ENCODE measurements around the gene PRKRIP1. TPM values are rescaled to one million over a fixed set of nuclear protein-coding genes. Genes with fewer than 3 reads are reported as not detected.
"Not testable (repeated sequence)": the region's sequence is repeated elsewhere in the genome, so short reads cannot be mapped to it uniquely, and the experiment has no call there.

The PRKRIP1 gene
- polyA plus RNA-seq, 4 donors, result 28.0 to 46.0 (median 33.4) TPM

DNA sequence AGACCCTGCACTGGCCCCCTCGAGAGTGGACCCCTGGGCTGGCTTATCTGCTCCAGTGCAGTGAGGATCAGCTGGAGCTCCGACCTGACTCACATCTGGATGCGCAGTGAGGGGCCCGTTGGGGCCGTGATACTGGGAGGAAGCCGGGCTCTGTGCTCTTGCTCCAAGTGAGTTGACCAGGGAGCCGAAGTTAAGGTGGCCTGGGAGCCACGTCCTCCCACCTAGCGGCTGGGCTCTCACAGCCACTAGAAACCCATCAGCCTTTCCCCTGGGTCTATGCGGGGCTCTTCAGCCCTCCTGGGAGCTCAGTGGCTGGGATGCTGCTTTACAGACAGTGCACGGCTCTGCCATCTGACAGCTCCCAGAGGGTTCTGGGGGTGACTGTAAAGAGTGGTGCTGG is 59.4 kb downstream of the PRKRIP1 start:
- DNase-seq (ENCODE audit: low read depth in 4 of 4, low spot score in 3 of 4), result no peak

DNA sequence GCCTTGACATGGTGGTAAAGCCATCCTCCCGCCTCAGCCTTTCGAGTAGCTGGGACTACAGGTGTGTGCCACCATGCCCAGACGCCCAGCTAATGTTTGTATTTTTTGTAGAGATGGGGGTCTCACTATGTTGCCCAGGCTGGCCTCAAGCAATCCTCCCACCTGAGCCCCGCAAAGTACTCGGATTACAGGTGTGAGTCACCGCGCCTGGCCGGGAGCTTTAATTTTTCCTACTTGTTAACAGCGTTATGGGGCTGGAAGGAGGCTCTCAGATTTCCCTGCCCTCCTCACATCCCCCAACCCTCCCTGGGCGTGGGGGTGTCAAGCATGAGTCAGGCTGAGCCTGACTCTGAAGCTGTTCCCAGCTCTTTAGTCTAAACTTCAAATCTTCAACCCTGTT is 60.2 kb downstream of the PRKRIP1 start:
- DNase-seq (ENCODE audit: low read depth in 4 of 4, low spot score in 3 of 4), result no peak

DNA sequence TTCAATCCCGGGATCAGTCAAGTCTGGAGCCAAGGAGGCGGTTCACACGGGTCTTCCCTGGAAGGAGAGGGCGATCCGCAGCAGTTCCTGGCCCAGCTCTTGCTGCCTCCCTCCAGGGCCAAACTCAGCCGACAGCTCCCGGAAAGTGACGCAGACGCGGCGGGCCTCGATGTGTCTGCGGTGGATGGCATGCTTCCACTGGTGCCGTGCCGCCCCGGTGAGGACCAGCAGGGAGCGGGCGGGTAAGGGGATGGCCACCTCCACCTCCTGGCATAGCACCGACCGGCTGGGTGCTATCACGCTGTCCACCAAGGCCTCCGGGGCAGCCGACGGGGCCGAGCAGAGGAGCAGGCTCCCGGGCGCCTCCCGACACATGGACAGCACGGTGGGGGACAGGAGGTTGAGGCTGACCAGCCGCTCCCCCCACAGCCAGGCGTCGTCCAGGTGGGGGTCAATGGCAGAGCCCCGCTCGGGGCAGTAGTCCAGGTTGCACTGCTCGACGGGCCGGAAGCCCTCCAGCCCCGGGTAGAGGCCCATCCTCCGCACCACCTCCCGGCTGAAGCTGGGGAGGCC is 61.3 kb downstream of the PRKRIP1 start:
- DNase-seq (ENCODE audit: low read depth in 4 of 4, low spot score in 3 of 4), result no peak

DNA sequence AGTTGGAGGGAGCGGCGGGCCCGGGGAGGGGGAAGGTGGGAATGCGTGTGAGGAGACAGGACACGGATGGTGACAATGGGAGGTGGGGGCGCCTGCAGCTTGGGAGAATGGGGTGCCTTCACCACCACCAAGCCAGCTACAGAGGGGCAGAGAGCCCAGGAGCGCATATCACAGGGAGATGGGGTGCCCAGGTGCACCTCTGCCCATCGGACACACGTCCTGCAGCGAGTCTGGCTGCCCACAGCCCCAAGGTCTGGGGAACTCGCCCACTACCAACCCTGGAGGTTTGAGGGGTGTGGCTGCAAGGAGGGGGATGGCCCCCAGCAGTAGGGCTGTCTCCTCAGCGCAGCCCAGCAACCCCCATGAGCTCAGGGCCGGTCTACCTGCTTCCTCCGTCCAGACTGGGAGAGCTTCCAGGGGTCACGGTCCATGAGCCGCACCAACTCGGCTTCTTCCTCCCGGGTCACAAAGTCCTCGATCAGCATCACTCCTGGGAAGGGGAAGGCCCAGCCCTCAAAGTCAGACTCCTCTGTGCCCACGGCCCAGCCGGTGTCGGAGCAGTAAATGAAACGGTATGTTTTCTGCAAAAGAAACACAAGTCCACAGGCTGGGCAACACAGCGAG is 63.2 kb downstream of the PRKRIP1 start:
- no peak for DNase-seq (ENCODE audit: low read depth in 4 of 4, low spot score in 3 of 4)

DNA sequence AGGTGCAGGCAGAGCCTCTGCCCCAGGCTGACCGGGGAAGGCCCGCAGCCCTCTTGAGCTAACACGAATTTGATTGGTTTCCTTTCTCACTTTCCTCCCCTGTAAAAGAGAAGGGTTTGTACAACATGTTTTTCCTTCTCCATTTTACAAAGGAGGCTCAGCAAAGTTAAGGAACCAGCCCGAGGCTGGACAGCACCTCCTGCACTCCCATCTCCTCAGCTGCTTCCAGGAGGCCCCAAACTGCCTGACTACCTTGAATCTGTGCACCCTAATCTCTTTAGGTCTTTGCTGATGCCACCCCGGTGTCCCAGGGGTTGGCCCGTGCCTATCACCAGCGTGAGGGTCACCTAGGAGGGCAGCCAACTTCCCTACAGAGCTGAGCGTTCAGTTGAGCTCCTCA is 64.3 kb downstream of the PRKRIP1 start:
- no peak for DNase-seq (ENCODE audit: low read depth in 4 of 4, low spot score in 3 of 4)

DNA sequence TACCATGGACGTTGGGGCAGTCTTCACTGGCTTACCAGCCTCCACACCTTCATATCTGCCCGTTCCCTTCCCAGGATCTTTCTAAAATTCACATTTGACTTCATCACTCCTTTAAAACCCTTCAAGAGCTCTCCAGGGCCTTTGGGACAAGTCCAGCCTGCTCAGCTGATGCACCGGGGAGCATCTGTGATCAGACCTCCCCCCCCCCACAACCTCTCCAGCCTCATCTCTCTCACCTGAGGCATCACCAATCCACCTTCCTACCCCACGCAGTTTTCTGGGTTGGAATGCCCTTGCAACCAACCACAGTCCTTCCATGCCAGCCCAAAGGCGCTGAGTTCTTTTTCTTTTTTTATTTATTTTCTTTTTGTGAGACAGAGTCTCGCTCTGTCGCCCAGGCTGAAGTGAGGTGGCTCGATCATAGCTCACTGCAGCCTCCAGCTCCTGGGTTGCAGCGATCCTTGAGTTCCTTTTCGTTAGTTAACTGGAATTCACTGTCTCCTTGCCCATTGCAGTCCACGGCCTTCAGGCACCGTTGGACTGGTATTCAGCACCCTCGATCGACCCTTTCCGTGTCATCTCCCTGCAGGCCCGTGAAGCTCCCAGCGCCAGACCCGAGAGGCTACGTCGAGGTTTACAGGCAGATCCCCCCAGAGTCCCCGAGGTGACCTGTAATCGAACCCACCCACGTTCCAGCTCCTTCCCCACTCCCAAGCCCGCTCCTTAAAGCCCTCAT is 67.8 kb downstream of the PRKRIP1 start:
- DNase-seq (ENCODE audit: low read depth in 4 of 4, low spot score in 3 of 4), result no peak

DNA sequence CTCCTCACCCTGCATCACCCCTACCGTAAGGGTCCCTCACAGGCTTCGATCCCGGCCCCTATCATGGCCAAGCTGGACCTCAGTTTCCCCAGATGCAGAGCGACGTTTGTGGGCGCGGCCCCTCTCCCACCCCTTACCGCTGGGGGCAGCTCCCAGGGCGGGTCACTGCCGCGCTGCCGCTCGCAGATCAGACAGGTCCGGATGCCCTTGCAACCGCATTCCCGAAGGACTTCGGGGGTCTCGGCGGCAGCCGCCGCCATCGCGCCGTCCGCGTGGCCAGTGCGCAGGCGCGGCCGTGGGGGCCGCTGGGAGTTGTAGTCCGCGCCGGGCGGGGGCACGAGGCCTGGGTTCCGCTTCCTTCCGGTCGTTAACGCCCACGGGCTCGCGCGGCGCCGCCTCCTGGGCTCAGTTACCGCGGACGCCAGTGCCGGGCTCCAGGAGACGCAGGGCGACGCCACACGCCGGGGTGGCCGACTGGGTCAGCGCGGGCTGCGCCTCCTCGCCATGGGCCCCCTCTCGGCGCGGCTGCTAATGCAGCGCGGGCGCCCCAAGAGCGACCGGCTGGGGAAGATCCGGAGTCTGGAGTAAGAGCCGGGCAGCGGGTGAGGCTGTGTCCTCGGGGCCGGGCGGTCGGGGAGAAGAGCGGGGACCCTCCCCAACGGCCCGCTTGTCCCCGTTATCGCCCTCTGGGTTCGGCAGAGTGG is 68.6 kb downstream of the PRKRIP1 start, which contains the start of the genes ALKBH4 and LRWD1:
Gene ALKBH4, minus strand, starts transcription at position 287 of the 704 bp plus-strand sequence. Its CDS starts 27 bp downstream, at position 260.
Gene LRWD1, plus strand, starts transcription at position 408 of the 704 bp plus-strand sequence. Its CDS starts 97 bp downstream, at position 505.
- DNase-seq (ENCODE audit: low read depth in 4 of 4, low spot score in 3 of 4), result peak; percentile 71 to 78 (median 75)

DNA sequence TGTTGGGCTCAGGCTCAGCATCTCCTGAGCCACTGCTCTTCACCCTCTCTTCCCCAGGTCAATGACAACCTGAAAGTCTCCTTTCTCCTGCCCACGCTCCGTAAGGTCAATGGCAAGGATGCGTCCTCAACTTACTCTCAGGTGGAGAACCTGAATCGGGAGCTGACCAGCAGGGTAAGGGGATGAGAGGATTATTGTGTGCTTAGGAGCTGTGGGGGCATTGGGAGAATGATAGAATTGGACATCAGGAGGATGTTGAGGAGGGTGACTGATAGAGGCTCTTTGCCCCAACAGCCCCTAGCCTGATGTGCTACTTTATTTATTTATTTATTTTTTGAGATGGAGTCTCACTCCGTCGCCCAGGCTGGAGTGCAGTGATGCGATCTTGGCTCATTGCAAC is 69.9 kb downstream of the PRKRIP1 start:
- no peak for DNase-seq (ENCODE audit: low read depth in 4 of 4, low spot score in 3 of 4)

DNA sequence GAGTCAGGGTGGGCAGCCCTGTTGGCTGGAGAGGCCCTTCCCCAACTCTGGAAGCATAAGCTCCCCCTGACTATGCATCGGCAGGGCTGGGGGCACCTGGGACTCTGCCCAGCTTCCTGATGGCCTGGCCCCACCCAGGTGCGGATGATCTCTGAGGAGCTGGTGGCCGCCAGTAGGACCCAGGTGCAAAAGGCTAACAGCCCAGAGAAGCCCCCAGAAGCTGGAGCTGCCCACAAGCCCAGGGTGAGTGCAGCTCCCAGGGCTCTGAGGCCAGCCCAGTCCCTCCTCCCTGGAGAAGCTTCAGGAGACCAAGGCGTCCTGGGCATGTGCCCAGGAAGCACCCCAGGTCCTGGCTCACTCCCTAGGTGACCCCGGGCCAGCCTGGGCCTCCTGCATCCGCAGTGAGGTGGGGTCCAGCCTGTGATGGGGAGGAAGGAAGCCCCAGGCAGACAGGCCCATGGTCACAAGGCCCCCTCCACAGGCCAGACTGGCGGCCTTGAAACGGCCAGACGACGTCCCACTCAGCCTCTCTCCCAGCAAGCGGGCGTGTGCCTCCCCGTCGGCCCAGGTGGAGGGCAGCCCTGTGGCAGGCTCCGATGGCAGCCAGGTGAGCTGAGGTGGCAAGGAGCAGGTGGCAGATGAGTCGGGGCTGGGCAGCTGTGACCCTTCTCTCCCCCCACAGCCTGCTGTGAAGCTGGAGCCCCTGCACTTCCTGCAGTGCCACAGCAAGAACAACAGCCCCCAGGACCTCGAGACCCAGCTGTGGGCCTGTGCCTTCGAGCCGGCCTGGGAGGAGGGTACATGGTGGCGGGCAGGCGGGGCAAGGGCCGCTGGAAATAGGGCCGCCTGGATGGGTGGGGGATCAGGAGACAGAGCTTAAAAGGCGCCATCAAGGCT is 71.7 kb downstream of the PRKRIP1 start:
- no peak for DNase-seq (ENCODE audit: low read depth in 4 of 4, low spot score in 3 of 4)

DNA sequence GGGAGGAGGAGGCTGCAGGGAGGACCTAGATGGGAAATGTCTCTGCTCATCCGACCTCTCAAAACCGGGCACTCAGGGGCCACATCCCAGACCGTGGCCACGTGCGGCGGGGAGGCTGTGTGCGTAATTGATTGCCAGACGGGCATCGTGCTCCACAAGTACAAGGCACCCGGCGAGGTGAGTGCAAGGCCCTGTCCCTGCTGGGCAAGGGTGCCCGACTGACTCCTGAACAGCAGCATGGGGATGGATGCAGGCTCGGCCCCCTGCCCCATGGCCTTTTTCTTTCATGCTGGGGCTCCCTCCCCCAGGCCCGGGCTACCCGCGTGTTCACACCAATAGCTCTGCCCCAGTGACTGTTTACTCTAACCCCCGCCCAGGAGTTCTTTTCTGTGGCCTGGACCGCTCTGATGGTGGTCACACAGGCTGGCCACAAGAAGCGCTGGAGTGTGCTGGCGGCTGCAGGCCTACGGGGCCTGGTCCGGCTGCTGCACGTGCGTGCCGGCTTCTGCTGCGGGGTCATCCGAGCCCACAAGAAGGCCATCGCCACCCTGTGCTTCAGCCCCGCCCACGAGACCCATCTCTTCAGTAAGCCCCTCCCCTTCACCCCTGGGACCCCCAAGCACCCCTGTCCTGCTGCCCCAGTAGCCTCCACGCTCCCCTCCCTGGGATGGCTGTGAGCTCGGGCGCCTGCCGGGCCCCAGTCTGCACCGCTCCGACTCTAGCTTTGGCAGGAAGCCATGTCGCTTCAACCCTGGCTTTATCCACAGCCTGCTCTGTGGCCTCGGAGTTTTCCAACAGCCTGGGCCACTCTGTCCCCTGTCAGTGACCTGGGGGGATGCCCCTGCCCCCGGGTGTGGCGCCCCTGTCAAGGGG is 72.6 kb downstream of the PRKRIP1 start:
- DNase-seq (ENCODE audit: low read depth in 4 of 4, low spot score in 3 of 4), result no peak

DNA sequence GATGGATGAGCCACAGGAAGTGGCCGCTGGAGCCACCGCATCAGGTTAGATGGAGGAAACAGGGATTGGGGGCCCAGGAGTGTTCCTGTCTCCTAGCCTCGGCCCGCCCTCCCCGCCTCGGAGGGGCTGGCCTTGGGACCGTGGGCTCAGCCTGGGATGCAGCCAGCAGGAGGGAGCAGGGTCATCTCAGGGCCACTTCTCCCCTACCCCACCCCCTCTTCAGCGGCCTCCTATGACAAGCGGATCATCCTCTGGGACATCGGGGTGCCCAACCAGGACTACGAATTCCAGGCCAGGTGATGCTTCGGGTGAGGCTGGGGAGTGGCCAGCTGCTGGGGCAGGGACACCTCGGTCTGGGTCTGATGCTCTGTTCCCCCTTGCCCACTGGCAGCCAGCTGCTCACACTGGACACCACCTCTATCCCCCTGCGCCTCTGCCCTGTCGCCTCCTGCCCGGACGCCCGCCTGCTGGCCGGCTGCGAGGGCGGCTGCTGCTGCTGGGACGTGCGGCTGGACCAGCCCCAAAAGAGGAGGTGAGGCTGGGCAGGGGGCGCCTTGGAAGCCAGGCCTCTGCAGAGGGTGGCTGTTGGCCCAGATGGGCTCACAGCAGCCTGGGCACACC is 73.3 kb downstream of the PRKRIP1 start:
- no peak for DNase-seq (ENCODE audit: low read depth in 4 of 4, low spot score in 3 of 4)

DNA sequence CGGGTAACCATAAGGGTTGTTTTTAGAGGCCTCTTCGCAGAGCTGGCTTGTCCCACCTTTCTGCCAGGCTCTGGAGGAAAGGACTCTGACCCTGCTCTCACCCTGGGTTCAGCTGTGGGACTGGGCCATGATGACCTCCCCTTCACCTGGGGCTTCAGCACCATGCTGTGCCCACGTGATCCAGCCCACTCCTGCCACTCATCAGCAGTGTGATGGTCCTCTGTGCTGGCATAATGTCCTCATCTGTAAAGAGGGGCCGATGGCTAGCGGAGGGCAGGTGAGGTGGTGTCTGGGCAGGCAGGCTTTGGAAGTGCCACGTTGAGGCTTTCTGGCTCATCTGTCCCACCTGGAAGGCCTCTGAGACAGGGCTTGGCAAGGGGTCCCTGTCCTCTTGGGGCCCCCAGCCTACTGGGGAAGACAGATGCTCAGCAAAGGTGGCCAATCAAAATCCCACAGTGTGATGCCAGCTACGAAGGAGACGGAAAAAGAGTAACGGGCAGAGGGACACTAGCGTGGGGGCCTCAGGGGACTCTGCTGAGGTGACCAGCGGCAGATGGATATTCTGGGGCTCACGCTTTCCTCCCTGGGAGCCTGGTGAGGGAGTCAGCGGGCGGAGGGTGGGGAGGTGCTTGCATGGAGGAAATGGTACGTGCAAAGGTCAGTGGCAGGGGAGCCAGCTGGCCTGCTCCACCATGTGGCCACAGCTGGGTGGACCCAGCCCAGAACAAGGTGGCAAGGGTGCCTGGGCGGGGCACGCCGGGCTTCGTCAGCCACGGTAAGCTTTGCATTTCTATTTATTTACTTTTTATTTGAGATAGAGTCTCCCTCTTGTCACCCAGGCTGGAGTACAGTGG is 74.0 kb downstream of the PRKRIP1 start:
- DNase-seq (ENCODE audit: low read depth in 4 of 4, low spot score in 3 of 4), result no peak

DNA sequence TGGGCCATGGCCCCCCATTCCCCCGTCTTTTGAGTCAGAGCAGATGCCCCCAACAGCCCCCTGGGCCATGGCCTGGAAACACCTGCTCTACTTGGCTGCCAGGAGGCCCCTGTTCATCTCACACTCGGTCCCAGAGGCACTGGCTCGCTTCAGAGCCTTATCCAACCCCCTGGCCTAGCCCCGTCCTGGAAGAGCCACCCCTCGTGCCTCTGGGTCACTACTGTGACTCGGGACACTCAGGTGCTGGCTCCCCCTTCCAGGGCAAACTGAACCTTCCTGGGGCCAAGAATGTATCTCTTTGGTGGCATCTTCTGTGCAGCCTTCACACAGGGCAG is 75.6 kb downstream of the PRKRIP1 start:
- no peak for DNase-seq (ENCODE audit: low read depth in 4 of 4, low spot score in 3 of 4)

DNA sequence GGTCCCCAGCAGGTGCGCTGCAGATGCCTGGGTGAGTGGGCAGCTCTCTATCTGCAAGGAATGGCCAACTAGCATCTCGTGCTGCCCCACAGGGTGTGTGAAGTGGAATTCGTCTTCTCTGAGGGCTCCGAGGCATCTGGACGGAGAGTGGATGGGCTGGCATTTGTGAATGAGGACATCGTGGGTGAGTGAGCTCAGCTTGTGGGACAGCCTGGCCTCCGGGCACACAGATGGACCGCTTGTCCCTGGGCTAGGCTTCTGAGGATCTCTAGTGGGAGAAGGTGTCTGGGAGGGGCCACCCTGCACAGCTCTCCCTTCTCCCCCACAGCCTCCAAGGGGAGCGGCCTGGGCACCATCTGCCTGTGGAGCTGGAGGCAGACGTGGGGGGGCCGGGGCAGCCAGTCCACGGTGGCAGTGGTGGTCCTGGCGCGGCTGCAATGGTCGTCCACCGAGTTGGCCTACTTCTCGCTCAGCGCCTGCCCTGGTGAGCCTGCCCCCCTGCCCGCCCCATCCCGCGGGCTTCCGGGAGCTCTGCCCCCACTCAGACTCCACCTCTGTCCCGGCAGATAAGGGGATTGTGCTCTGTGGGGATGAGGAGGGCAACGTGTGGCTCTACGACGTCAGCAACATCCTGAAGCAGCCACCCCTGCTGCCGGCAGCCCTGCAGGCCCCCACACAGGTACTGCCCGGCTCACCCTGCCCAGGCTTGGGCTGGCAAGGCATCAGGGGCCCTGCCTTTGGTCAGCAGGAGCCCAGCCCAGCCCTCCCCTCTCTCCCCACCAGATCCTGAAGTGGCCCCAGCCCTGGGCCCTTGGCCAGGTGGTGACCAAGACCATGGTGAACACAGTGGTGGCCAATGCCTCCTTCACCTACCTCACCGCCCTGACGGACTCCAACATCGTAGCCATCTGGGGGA is 76.2 kb downstream of the PRKRIP1 start:
- no peak for DNase-seq (ENCODE audit: low read depth in 4 of 4, low spot score in 3 of 4)

DNA sequence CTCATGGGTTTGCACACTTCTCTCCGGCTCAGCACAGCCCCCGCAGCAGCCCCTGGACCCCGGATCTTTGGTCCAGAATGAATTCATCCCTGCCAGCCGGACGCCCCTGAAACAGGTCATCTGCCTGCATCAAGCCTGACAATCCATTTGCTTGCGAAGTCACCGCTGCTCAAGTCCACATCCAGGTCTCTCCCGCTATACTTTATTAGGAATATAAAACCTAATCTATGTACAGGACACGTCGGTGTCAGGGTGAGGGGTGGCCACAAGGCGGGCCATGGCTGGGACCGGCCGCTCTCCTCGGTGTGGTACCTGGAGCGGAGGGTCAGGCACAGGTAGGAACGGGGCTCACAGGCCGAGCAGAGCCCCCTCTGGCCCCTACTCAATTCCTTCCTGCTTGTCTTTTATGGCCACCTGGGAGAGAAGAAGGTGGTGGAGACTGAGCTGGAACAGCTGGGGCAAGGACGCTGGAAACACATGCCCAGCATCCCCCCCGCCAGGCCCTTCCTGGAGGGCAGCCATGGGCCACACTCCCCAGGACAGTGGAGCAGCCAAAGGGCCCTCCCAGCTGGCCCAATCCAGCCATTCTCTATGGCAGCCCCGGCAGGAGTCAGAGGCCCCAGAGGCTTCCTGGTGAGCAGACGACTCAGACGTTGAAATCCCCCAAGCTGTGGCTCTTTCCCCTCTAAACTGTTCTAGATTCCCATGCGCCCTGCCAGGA is 77.3 kb downstream of the PRKRIP1 start:
- no peak for DNase-seq (ENCODE audit: low read depth in 4 of 4, low spot score in 3 of 4)

DNA sequence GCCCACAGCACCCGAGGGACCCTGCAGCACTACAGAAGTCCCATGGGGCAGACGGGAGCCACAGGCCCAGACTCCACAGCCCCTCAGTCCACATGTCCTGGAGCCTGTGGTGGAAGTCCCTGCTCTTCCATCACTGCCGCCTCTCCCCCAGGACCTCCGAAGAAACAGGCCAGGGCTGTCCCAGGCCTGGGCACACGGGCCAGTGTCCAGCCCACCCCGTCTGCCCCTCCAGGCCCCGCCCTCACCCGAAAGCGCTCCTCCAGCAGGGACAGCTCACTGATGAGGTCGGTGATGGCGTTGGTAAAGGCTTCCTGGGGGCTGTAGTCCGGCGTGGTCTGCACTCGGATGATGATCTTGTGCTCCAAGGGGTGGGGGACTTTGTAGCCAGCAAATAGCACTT is 78.0 kb downstream of the PRKRIP1 start:
- not testable (repeated sequence) for DNase-seq (ENCODE audit: low read depth in 4 of 4, low spot score in 3 of 4)

All from left renal pelvis (tissue), 4 donors.